GM08714 (cell line): ENCODE measurements around the gene KANSL2.
"Not testable (repeated sequence)": the region's sequence is repeated elsewhere in the genome, so short reads cannot be mapped to it uniquely, and the experiment has no call there.

Experiments used
- H3K4me3 ChIP-seq: fragments of 200-500 bp; sonication (Bioruptor generic); 2 replicates; pipeline ENCODE4 v1.5.1; 2014; ENCODE audit warnings: mild to moderate bottlenecking, low read length, inconsistent platforms
- ZNF274 ChIP-seq: IDR thresholded peaks from 2 replicates; pipeline ENCODE4 v1.6.1; 2012; ENCODE audit warnings: mild to moderate bottlenecking, low read depth, low read length

The KANSL2 gene, protein sequence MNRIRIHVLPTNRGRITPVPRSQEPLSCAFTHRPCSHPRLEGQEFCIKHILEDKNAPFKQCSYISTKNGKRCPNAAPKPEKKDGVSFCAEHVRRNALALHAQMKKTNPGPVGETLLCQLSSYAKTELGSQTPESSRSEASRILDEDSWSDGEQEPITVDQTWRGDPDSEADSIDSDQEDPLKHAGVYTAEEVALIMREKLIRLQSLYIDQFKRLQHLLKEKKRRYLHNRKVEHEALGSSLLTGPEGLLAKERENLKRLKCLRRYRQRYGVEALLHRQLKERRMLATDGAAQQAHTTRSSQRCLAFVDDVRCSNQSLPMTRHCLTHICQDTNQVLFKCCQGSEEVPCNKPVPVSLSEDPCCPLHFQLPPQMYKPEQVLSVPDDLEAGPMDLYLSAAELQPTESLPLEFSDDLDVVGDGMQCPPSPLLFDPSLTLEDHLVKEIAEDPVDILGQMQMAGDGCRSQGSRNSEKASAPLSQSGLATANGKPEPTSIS

DNA sequence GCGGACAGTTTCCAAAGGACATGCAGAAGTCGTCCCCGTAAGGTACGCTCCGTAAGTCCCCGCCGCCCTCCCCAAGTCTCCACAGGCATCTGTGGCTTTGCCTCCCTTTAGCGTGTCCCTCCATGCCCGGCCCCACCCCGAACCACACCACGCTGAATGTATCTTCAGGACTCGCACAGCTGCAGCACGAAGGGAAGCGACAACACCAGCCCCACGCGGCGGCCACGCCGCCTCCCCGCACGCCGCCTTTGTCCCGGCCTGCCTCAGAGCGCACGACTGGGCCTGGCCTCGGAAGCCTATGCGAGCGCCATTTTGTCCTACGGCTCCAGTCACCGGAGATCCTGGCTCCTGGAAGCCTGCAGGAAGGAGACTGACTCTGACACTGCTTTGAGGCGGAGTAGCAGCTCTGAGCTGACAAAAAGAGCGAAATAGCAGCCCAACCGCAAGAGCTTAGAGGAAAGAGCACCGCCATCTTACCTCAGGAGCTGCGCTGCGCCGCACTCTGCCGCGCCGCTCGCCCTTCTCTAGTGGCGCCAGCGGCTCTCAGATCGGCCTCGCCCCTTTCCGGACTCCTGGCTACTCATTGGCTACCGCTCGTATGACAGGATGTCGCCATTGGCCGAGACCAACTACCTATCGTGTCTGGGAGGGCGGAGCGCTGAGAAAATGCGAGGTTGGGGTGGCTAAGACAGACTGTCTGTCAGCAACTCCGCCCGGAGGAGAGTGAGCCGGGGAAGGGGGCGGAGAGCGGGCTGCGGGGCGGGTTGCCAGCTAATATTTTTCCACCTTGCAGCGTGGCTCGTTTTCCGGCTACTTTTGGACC is at the start of gene KANSL2:
Gene KANSL2 (minus strand): TSS at position 529 of the 823 bp plus-strand sequence. CDS start 606 bp downstream, outside the sequence.
- peak within 1 kb of the TSS; percentile 97 for H3K4me3 ChIP-seq
- TF ChIP-seq ZNF274: no peak

DNA sequence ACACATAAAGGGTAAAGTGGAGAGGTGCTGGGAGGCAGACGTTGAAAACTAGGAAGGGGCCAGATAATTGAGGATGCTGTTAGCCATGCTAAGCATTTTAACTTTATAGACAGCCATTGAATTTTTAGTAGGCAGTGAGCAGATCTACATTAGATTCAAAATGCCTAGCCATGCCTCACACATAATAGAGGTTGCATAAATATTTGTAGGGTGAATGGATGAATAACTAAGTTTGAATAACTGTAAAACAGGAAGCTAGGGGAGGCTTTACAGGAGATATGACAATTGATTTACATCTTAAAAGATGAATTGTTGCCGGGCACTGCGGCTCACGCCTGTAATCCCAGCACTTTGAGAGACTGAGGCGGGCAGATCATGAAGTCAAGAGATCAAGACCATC is 46.8 kb upstream of the KANSL2 start:
- no peak overlapping the region for H3K4me3 ChIP-seq
- TF ChIP-seq ZNF274: no peak

DNA sequence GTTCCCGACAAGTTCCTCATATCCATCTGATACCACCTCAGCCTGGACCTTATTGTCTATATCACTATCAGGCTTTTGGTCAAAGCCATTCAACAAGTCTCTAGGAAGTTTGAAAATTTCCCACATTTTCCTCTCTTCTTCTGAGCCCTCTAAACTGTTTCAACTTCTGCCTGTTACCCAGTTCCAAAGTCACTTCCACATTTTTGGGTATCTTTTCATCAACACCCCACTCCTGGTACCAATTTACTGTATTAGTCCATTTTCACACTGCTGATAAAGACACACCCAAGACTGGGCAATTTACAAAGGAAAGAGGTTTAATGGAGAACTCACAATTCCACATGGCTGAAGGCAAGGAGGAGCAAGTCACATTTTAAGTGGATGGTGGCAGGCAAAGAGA is 38.7 kb upstream of the KANSL2 start:
- not testable (repeated sequence) for H3K4me3 ChIP-seq

DNA sequence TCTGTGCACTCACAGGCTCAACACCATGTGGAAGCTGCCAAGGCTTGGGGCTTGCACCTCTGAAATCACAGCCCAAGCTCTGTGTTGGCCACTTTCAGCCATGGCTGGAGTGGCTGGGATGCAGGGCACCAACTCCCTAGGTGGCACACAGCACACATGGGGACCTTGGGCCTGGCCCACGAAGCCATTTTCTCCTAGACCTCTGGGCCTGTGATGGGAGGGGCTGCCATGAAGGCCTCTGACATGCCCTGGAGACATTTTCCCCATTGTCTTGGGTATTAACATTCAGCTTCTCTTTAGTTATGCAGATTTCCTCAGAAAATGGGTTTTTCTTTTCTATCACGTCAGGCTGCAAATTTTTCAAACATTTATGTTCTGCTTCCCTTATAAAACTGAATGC is 38.1 kb upstream of the KANSL2 start:
- H3K4me3 ChIP-seq: not testable (repeated sequence)

DNA sequence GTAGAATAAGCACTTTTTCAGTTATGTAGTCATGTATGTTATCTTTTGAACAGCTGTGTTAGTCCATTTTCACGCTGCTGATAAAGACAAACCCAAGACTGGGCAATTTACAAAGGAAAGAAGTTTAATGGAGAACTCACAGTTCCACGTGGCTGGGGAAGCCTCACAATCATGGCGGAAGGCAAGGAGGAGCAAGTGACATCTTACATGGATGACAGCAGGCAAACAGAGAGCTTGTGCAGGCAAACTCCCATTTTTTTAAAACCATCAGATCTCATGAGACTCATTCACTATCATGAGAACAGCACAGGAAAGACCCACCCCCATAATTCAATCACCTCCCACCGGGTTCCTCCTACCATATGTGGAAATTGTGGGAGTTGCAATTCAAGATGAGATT is 37.0 kb upstream of the KANSL2 start:
- H3K4me3 ChIP-seq: not testable (repeated sequence)

DNA sequence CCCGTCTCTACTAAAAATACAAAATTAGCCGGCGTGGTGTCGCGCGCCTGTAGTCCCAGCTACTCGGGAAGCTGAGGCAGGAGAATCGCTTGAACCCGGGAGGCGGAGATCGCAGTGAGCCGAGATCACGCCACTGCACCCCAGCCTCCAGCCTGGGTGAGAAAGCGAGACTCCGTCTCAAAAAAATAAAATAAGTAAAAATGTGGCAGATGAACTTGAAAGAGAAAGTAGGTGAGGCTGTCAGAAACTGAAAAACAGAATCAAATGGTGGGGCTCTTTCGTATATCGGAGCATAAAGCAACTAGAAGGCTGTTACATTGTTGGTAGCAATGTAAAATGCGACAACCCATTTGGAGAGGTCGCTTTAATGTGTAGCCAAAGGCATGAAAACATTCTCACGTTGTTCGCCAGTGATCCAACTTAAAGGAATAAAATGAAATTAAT is 35.2 kb upstream of the KANSL2 start:
- no peak for TF ChIP-seq ZNF274
- H3K4me3 ChIP-seq: peak overlapping the region; percentile 84

DNA sequence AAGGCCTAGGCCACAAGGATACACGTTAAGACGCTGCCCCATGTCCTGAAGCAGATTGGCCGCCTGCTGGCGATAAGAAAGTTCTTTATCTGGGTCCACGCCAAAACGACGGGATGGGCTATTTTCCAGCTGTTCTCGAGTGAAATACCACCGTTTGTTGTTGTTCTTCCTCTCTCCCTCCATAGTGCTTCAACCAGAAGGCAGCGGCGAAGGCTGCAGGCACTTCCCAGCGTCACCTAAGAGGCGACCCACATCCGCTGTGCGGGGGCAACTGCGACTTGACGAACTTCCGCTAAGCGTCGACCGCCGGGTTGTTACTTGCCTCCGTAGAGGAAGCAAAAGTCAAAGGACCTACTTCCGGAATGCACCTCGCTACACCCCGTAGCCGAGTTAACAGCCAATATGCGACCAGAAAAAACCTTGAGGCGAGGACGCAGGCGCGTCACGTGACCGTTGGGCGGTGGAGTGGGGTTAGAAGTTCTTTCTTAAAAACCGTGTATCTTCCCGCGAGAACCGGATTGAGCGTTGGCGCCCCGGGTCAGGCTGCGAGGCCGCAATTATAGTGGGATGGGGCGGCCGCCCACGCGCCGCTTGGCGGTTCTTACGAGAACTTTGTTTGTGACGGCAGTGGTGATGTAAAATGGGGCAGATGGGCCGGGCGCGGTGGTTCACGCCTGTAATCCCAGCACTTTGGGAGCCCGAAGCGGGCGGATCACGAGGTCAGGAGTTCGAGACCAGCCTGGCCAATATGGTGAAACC is 34.6 kb upstream of the KANSL2 start, which contains the start of gene CCNT1:
Gene CCNT1 (minus strand): TSS at position 215 of the 759 bp plus-strand sequence. CDS start 32 bp downstream, at position 183.
- no peak for TF ChIP-seq ZNF274
- H3K4me3 ChIP-seq: peak within 1 kb of the TSS; percentile 85

DNA sequence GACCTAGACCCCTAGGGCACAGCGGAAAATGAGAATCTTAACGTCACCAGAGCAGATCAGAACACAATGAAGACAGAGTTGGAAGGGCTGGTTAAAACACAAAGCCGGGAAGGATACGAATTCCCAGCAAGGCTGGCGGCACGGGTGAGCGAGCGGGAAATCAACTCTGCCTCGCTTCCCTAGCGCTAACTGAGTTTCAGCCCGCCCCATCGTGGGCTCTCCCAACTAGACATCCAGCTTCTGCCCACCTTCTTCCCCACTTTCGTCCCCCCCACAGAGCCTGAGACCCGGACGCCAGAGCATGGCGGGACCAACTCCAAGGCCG is 34.1 kb upstream of the KANSL2 start:
- peak overlapping the region; percentile 85 for H3K4me3 ChIP-seq
- no peak for TF ChIP-seq ZNF274

DNA sequence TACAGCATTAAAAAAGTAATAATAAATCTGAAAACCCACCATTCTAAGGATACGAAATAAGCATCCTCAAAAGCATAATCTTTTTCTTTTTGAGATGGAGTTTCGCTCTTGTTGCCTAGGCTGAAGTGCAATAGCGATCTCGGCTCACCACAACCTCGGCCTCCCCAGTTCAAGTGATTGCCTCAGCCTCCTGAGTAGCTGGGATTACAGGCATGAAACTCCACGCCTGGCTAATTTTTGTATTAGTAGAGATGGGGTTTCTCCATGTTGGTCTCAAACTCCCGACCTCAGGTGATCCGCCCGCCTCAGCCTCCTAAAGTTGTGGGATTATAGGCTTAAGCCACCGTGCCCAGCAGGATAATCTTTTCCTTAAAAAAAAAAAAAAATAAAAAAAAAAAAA is 30.2 kb upstream of the KANSL2 start:
- no peak for TF ChIP-seq ZNF274
- no peak overlapping the region for H3K4me3 ChIP-seq

DNA sequence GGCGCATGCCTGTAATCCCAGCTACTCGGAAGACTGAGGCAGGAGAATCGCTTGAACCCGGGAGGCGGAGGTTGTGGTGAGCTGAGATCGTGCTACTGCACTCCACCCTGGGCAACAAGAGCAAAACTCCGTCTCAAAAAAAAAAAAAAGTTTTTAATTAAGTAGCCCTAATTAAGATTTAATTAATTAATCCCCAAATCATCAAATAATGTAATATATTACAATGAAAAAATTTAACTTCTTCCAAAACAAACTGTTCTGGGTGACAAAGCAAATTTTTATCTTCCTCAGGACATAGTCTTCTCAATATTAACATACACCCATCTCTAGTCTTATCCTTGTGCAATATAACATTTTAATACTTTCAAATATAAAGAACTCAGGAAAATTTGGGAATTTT is 16.8 kb upstream of the KANSL2 start:
- not testable (repeated sequence) for H3K4me3 ChIP-seq

DNA sequence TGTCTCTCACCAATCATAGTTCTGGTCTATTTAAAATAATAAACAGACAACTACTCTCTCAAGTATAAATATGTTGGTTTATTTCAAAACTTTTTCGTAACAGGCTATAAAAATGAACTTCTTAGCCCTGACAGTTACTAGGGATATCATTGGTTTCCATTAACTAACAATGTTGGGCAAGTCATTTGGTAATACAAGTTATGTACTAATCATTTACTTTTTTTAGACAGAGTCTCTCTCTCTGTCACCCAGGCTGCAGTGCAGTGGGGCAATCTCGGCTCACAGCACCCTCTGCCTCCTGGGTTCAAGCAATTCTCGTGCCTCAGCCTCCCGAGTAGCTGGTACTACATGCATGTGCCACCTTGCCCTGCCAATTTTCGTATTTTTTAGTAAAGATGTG is 14.6 kb upstream of the KANSL2 start:
- no peak overlapping the region for H3K4me3 ChIP-seq
- TF ChIP-seq ZNF274: no peak

DNA sequence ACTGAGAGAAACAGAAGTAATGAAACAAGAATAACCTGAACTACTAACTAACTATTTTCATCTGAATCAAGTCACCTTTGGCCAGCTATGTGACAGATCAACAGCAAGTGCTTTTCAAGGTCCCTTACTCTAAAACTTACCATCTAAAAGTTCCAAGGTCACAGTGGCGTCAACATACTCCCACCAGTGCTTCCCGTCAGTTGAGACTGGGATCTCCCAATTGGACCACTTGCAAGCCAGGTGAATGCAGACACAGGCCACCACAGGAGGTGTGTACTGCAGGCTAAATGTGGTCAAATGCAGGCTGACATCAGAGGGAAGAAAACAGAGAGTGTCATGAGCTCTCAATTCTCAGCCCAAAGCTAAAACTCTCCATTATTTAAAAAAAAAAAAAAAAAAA is 13.8 kb upstream of the KANSL2 start:
- no peak for TF ChIP-seq ZNF274
- no peak overlapping the region for H3K4me3 ChIP-seq

DNA sequence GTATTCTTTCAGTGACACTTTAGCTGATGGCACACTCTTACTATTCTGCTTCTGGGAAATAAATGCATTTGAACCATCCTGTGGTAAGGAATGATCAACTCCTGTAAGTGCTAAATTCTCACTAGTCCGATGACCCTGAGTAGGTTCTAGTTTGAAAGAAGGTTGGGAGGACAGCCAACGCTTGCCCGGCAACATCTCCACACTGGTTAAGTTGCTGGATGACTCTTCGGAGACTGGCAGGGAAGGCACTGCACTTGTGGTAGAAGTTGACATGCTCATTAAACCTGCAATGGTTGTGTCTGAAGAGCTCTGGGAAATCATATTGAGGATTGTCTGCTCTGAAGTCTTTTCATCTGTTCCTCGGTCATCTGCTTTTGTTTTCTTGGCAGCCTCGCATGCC is 12.0 kb upstream of the KANSL2 start:
- no peak for TF ChIP-seq ZNF274
- no peak overlapping the region for H3K4me3 ChIP-seq

DNA sequence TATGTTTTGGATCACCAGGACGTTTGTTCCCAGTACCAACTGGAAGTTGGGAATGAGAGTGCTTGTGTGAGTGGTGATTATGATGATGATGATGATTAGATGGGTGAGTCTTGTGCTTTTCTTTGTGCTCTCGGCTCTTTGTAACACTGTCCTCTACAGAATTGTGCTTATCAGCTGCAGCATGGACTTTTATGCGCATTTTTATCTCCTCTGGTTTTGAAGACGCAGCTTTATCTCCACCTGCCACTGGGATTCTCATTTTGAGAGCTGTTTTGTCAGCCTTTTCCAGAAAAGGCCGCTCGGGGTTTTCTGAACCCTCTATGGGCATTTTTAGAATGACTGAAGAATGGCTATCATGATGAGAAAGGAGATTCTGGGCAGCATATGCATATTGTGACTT is 11.5 kb upstream of the KANSL2 start:
- no peak overlapping the region for H3K4me3 ChIP-seq
- no peak for TF ChIP-seq ZNF274

DNA sequence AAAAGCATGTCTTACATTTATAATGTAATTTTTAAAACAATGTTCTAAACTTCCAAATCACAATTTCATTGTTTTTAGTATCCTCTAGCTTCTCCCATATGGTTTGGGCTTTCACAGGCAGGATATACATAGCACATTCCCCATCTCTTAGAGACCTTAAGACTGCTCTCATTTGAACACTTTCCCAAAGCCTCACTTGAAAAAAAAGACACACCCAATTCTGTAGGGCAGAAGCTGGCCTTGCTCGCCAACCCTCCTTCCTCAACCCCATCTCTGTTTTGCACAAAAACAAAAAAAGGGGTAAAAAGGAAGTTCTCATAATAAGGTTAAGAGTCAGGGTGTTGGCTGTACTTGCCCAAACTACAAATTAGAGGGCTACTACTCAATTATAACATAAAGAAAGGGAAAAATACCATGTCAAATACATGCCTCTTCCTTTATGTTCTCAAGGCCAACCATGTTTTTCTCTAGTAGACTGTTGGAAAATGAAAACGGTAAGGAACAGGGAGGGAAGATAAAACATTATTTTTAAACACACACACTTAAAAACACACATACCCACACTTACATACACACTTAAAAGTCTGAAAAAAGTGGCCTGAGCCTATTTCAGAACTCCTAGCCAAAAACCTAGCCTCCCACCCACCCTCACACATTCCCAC is 9.9 kb upstream of the KANSL2 start:
- TF ChIP-seq ZNF274: no peak
- no peak overlapping the region for H3K4me3 ChIP-seq
